ENCODE measurements around the gene ZNF429.

GRCh38 chr19:21590867-21591266, 85.5 kb downstream of the ZNF429 start:
- TF ChIP-seq CTCF (conservative IDR thresholded peaks at IDR 0.05; ENCODE audit: low read depth, low read length) (no peak), RAD21 (IDR thresholded peaks at IDR 0.05; ENCODE audit: low read length) (no peak), CEBPB (IDR thresholded peaks at IDR 0.05; ENCODE audit: low read depth, low read length) (no peak), RCOR1 (IDR thresholded peaks at IDR 0.05; ENCODE audit: insufficient replicate concordance, low read length) (no peak), SMC3 (IDR thresholded peaks at IDR 0.05; ENCODE audit: low read depth, low read length) (no peak), FOS (IDR thresholded peaks at IDR 0.05; ENCODE audit: low read depth, low read length) (no peak)
